ENCODE data around the gene ZMYM2.
A peak's percentile ranks its signal among the peaks of the same experiment; 100 is the strongest.

ZMYM2 gene

GRCh38 chr13:19958155-19959111 is at the start of gene ZMYM2:
Gene ZMYM2 (plus strand): TSS chr13:19958727. CDS start chr13:19993073, 34,346 bp downstream.
- Histone ChIP-seq H3K9me3 (ENCODE audit: control insufficient read depth, insufficient read depth, low read length) (no peaks in the 10 kb centered on the region), H3K4me3 (ENCODE audit: low read depth, low read length) (peak within 1 kb of the TSS; percentile 85), H3K9ac (ENCODE audit: low read depth, low read length) (peak within 1 kb of the TSS; percentile 94), H3K4me1 (ENCODE audit: control insufficient read depth, insufficient read depth, low read length) (peaks cover 12% of the 10 kb centered on the region), H3K36me3 (ENCODE audit: control insufficient read depth, insufficient read depth, low read length) (peaks cover 28% of the 10 kb centered on the region), H3K27me3 (ENCODE audit: control insufficient read depth, insufficient read depth, low read length) (no peaks in the 10 kb centered on the region), H3K27ac (ENCODE audit: low read depth, low read length) (peak within 1 kb of the TSS; percentile 99)

- no peaks in the 10 kb centered on the region for H3K9me3 ChIP-seq (ENCODE audit: control insufficient read depth, insufficient read depth, low read length)
- H3K4me3 ChIP-seq (ENCODE audit: low read depth, low read length), result no peak overlapping the region
- no peak overlapping the region for H3K9ac ChIP-seq (ENCODE audit: low read depth, low read length)
- H3K4me1 ChIP-seq (ENCODE audit: control insufficient read depth, insufficient read depth, low read length), result no peaks in the 10 kb centered on the region
- no peaks in the 10 kb centered on the region for H3K27me3 ChIP-seq (ENCODE audit: control insufficient read depth, insufficient read depth, low read length)
- no peak overlapping the region for H3K27ac ChIP-seq (ENCODE audit: low read depth, low read length)
- H3K36me3 ChIP-seq (ENCODE audit: control insufficient read depth, insufficient read depth, low read length), result no peaks in the 10 kb centered on the region
These were observed 48.0 kb upstream of the ZMYM2 start for GRCh38 chr13:19910336-19911072.

- Histone ChIP-seq H3K36me3 (ENCODE audit: control insufficient read depth, insufficient read depth, low read length) (no peaks in the 10 kb centered on the region), H3K27ac (ENCODE audit: low read depth, low read length) (no peak overlapping the region), H3K4me1 (ENCODE audit: control insufficient read depth, insufficient read depth, low read length) (no peaks in the 10 kb centered on the region), H3K27me3 (ENCODE audit: control insufficient read depth, insufficient read depth, low read length) (no peaks in the 10 kb centered on the region), H3K9ac (ENCODE audit: low read depth, low read length) (no peak overlapping the region), H3K4me3 (ENCODE audit: low read depth, low read length) (no peak overlapping the region), H3K9me3 (ENCODE audit: control insufficient read depth, insufficient read depth, low read length) (no peaks in the 10 kb centered on the region)
These were observed 31.3 kb upstream of the ZMYM2 start for GRCh38 chr13:19927117-19927748.

- H3K4me1 ChIP-seq (ENCODE audit: control insufficient read depth, insufficient read depth, low read length), result peaks cover 4% of the 10 kb centered on the region
- peak overlapping the region; percentile 43 for H3K27ac ChIP-seq (ENCODE audit: low read depth, low read length)
- no peaks in the 10 kb centered on the region for H3K36me3 ChIP-seq (ENCODE audit: control insufficient read depth, insufficient read depth, low read length)
- no peaks in the 10 kb centered on the region for H3K9me3 ChIP-seq (ENCODE audit: control insufficient read depth, insufficient read depth, low read length)
- H3K27me3 ChIP-seq (ENCODE audit: control insufficient read depth, insufficient read depth, low read length), result no peaks in the 10 kb centered on the region
- no peak overlapping the region for H3K4me3 ChIP-seq (ENCODE audit: low read depth, low read length)
- no peak overlapping the region for H3K9ac ChIP-seq (ENCODE audit: low read depth, low read length)
These were observed 18.4 kb upstream of the ZMYM2 start for GRCh38 chr13:19940106-19940505.

- H3K4me3 ChIP-seq (ENCODE audit: low read depth, low read length), result no peak overlapping the region
- no peaks in the 10 kb centered on the region for H3K36me3 ChIP-seq (ENCODE audit: control insufficient read depth, insufficient read depth, low read length)
- H3K4me1 ChIP-seq (ENCODE audit: control insufficient read depth, insufficient read depth, low read length), result no peaks in the 10 kb centered on the region
- no peak overlapping the region for H3K9ac ChIP-seq (ENCODE audit: low read depth, low read length)
- no peaks in the 10 kb centered on the region for H3K27me3 ChIP-seq (ENCODE audit: control insufficient read depth, insufficient read depth, low read length)
- no peak overlapping the region for H3K27ac ChIP-seq (ENCODE audit: low read depth, low read length)
- H3K9me3 ChIP-seq (ENCODE audit: control insufficient read depth, insufficient read depth, low read length), result no peaks in the 10 kb centered on the region
These were observed 8.2 kb upstream of the ZMYM2 start for GRCh38 chr13:19950374-19950773.

GRCh38 chr13:19952850-19953249 is 5.7 kb upstream of the ZMYM2 start:
- Histone ChIP-seq H3K9ac (ENCODE audit: low read depth, low read length) (no peak overlapping the region), H3K36me3 (ENCODE audit: control insufficient read depth, insufficient read depth, low read length) (no peaks in the 10 kb centered on the region)

GRCh38 chr13:19955873-19956559 is 2.5 kb upstream of the ZMYM2 start:
- H3K4me3 ChIP-seq (ENCODE audit: low read depth, low read length), result no peak overlapping the region
- H3K9ac ChIP-seq (ENCODE audit: low read depth, low read length), result no peak overlapping the region
- peaks cover 8% of the 10 kb centered on the region for H3K36me3 ChIP-seq (ENCODE audit: control insufficient read depth, insufficient read depth, low read length)
- H3K9me3 ChIP-seq (ENCODE audit: control insufficient read depth, insufficient read depth, low read length), result no peaks in the 10 kb centered on the region
- no peak overlapping the region for H3K27ac ChIP-seq (ENCODE audit: low read depth, low read length)
- no peaks in the 10 kb centered on the region for H3K27me3 ChIP-seq (ENCODE audit: control insufficient read depth, insufficient read depth, low read length)
- peaks cover 7% of the 10 kb centered on the region for H3K4me1 ChIP-seq (ENCODE audit: control insufficient read depth, insufficient read depth, low read length)

More at GRCh38 chr13:19952850-19953249, 5.7 kb upstream of the ZMYM2 start:
- no peaks in the 10 kb centered on the region for H3K27me3 ChIP-seq (ENCODE audit: control insufficient read depth, insufficient read depth, low read length)
- H3K4me1 ChIP-seq (ENCODE audit: control insufficient read depth, insufficient read depth, low read length), result no peaks in the 10 kb centered on the region
- H3K4me3 ChIP-seq (ENCODE audit: low read depth, low read length), result no peak overlapping the region
- no peak overlapping the region for H3K27ac ChIP-seq (ENCODE audit: low read depth, low read length)
- H3K9me3 ChIP-seq (ENCODE audit: control insufficient read depth, insufficient read depth, low read length), result no peaks in the 10 kb centered on the region

GRCh38 chr13:19957320-19958154 is 990 bp upstream of the ZMYM2 start:
- Histone ChIP-seq H3K9ac (ENCODE audit: low read depth, low read length) (peak overlapping the region; percentile 94), H3K36me3 (ENCODE audit: control insufficient read depth, insufficient read depth, low read length) (peaks cover 20% of the 10 kb centered on the region), H3K9me3 (ENCODE audit: control insufficient read depth, insufficient read depth, low read length) (no peaks in the 10 kb centered on the region), H3K4me1 (ENCODE audit: control insufficient read depth, insufficient read depth, low read length) (peaks cover 12% of the 10 kb centered on the region), H3K27me3 (ENCODE audit: control insufficient read depth, insufficient read depth, low read length) (no peaks in the 10 kb centered on the region), H3K27ac (ENCODE audit: low read depth, low read length) (peak overlapping the region; percentile 99), H3K4me3 (ENCODE audit: low read depth, low read length) (peak overlapping the region; percentile 80)

- H3K4me3 ChIP-seq (ENCODE audit: low read depth, low read length), result peak overlapping the region; percentile 85
- H3K9me3 ChIP-seq (ENCODE audit: control insufficient read depth, insufficient read depth, low read length), result no peaks in the 10 kb centered on the region
- peaks cover 36% of the 10 kb centered on the region for H3K36me3 ChIP-seq (ENCODE audit: control insufficient read depth, insufficient read depth, low read length)
- H3K27me3 ChIP-seq (ENCODE audit: control insufficient read depth, insufficient read depth, low read length), result no peaks in the 10 kb centered on the region
- H3K27ac ChIP-seq (ENCODE audit: low read depth, low read length), result peak overlapping the region; percentile 86
- peaks cover 12% of the 10 kb centered on the region for H3K4me1 ChIP-seq (ENCODE audit: control insufficient read depth, insufficient read depth, low read length)
- H3K9ac ChIP-seq (ENCODE audit: low read depth, low read length), result peak overlapping the region; percentile 91
These were observed 759 bp downstream of the ZMYM2 start for GRCh38 chr13:19959141-19959830.
